NCI-H2029 (cell line): Measurements from ENCODE around the gene LARGE1.

Source experiments
- DNase-seq: peaks from one replicate; lab custom pipeline; 2025; lab: John Stamatoyannopoulos, UW

The LARGE1 gene

DNA sequence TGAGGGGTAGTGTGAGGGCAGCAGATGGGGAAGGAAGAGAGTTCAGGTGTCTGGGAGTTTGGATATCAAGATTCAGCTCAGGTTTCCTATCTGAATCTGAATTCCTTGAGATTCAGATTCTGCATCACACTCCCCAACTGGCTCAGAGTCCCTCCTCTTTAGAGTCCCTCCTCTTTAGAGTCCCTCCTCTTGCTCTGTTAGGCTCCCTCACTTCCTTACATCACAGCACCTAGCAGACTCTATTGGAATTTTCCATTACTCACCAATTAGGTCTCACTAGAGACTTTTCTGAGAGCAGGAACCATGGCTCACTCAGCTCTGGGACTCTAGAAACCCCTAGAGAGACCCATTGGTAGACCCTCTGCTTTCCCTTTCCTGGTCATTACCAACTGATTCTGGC lies 558.7 kb downstream of the LARGE1 start:
- no peak for DNase-seq

DNA sequence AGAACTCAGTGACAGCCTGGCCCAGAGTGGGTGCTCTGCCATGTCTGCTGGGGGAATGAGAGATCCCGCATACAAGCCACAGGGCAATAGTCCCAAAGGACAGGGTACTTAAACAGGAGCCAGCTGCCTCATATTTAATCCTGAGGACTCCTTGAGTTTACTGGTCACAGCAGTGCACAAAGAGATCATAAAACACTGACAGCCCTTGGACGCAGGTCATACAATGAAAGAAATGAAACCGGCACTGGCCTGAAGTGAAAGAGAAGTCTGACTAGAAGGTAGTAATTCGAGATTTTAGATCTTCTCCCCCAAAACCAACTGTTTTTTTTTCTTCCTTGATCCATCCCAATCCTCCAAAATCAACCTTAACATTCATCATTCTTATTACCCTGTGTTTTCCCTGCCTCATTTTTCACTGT lies 562.3 kb downstream of the LARGE1 start:
- peak; percentile 10 for DNase-seq

- no peak for DNase-seq
Observed at GRCh38 chr22:33354928-33355327, 565.3 kb downstream of the LARGE1 start.

DNA sequence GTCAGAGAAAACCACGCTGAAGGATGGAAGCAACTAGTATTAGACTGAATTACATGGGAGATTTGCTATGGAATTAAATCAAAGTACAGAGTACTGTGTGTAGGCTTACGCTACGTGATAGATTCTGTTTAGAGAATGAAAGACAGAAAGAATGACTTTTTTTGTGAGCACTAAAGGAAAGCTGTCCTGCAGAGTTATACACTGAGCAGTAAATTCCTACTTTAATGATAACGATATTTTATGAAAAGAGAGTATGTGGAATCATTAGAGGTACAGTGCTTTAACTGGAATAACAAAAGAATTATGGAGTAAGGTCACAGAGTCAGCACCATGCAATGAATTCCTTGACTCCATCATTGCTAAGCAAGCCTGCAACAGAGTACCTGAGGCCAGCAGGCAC lies 566.8 kb downstream of the LARGE1 start:
- no peak for DNase-seq

GRCh38 chr22:33352768-33353167 lies 567.5 kb downstream of the LARGE1 start:
- DNase-seq, result no peak

DNA sequence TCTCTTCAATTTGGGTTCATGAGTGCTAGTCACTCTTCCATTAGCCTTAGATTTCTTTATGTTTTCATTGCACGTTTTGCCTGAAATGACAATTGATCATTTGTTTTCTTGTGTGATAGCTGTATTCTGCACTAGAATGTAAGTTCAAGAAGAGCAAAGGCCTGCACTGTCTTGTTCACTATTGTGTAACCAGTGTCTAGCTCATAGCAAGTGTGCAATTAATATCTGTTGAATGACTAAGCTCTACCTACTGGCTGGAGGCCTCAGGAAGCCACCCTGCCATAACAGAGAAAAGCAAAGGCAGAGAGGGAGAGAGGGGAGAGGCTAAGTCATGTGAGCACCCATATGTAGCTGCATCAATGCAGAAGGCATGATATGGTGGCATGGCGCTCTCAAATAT lies 569.3 kb downstream of the LARGE1 start:
- DNase-seq, result no peak

GRCh38 chr22:33350491-33350890 lies 569.8 kb downstream of the LARGE1 start:
- no peak for DNase-seq

GRCh38 chr22:33347002-33347401 lies 573.3 kb downstream of the LARGE1 start:
- no peak for DNase-seq

GRCh38 chr22:33341611-33342010 lies 578.7 kb downstream of the LARGE1 start:
- no peak for DNase-seq

DNA sequence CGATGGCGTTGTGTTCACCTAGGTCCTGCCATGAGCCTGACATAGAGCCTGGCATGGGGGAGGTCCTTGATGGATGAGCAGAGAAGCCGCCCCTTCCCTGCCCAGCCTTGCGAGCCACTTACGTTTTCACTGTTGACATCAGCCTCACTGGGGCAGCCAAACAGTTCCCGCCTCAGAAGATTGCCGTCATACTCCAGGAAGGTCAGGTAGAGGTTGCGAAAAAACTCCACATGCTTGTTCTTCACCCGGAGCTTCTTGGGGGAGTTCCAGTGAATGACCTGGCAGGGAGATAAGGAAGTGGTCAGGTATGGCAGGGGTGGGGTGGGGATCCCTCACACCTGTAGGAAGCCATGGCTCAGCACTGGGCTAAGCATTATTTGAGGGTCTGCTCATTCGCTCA lies 582.8 kb downstream of the LARGE1 start:
- no peak for DNase-seq

GRCh38 chr22:33335611-33336279 lies 584.5 kb downstream of the LARGE1 start:
- DNase-seq, result no peak

GRCh38 chr22:33332538-33332937 lies 587.7 kb downstream of the LARGE1 start:
- peak; percentile 65 for DNase-seq

GRCh38 chr22:33331017-33331416 lies 589.3 kb downstream of the LARGE1 start:
- DNase-seq, result no peak

GRCh38 chr22:33330534-33330933 lies 589.7 kb downstream of the LARGE1 start:
- no peak for DNase-seq

DNA sequence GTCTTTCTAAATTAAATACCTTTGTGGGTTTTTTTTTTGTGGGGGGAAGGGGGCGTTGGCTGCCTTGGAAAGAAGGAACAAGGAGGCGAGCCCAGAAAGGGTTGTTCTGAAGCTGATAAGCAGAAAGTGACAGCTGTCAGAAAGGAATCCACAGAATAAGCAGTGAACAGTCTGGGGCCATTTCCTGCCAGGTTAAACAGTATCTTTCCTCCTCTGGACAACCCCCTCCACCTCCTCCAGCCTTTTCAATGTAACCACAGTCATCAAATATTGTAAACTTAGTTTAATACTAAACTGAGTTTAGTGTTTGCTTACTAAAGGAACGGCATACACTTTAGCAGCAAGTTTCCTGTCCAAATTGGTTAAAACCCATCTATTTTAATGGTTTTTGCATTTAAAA lies 590.9 kb downstream of the LARGE1 start:
- no peak for DNase-seq

DNA sequence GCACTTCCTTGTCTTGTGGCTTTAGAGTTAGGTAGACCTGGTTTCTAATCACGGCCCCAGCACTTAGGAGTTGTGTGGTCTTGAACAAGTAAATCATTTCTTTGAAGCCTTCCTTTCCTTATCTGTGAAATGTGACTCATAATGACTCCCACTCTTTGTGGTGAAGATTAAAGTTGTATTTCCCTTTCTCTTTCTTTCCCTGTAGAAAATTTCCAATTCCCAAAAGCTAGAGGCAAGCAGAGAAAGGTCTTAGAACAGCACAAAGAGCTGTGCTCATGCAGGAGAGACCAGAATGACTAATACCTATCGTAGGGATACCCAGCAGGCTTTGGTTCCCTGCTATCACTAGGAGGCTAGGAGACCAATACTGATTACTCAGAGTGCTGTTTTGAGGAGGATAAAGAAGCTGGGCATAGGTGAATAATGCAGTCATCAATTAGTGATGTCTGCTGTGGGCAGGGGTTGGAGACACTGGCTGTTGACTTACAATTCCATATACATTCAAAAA lies 591.4 kb downstream of the LARGE1 start:
- DNase-seq, result no peak

GRCh38 chr22:33327348-33327860 lies 592.9 kb downstream of the LARGE1 start:
- DNase-seq, result no peak

DNA sequence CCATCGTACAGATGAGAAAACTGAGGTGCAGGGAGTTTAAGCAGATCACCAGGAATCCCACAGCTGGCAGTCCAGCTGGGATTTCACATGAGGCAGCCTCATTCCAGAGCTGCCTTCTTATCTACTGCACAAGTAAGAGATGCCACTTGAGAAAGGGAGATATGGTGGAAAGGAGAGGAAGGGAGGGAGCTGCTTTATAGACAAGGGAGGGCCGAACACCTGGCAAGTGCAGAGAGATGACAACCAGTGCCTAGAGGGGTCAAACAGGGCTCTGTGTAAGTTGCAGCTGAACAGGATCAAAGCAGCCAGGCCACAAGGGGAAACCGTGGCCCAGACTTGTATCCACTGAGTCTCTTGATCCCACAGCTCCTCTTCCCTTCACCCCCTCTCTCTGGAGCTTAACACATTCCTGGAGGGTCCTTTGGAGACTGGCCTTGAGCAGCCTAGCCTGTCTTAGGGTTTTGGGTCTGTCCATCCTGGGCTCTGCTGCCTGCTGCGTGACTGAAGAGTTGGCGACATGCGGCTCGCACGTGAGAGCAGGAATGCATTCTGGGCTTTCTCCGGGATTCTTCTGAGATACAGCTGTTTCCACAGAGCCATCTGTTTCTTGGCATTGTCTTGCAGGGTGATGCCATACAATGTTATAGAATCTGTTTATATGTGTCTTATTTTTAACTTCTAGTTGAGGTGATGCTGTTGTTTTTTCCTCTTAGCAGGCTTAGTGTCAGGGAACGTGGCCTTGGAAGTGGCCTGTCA lies 593.6 kb downstream of the LARGE1 start:
- no peak for DNase-seq

DNA sequence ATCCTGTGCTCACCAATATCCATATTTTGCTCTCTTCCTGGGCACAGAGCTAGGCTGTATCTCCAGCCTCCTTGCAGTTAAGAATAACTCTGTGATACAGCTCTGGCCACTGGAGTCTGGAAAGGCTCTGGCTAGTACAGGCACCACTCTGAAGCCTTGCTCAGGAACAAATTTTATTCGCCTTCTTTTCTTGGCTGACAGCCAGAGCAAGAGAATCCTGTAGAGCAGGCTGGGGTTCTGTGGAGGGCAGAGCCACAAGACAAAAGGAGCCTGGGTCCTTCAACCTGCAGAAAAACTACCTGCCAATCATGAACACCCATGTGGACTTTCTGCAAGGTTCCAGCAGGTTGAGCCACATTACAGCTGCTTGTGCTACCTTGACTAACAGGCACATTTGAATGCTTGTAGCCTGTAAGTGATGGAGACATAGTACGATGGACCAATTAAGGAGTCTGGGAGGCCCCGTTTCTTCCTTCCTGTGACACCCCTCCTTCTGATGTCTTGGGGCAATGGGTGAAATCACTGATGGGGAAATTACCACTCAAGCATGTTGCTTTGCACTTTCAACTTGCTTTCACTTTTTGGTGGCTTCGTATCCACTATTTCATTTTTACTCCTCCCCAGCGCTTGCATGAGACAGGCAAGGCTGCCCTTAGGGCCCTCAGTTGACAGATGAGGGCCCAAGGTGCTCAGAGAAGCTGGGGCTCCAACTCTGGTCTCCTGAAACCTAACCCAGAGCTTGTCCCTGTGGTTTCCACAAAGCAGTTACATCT lies 594.9 kb downstream of the LARGE1 start:
- peak; percentile 32 for DNase-seq

GRCh38 chr22:33324228-33324627 lies 596.0 kb downstream of the LARGE1 start:
- DNase-seq, result no peak

- DNase-seq, result no peak
Observed at GRCh38 chr22:33321466-33321865, 598.8 kb downstream of the LARGE1 start.

DNA sequence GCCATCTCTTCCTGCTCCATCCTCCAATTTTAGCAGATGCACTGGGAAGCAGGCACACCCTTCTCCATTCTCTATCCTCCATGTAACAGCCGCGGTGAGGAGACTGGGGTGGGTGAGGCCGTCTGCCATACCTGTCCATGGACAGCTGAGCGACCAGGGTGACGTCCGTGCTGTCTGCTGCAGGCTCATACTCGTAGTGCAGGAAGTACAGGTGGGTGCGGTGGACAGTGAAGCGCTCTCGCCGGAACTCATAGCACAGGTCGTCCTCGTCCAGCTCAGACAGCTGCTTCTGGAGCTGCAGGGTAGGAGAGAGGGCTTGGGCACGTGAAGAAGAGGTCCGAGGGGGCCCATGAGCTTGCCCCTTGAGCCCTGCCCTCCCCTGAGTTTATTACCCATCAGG lies 604.3 kb downstream of the LARGE1 start:
- DNase-seq, result no peak

DNA sequence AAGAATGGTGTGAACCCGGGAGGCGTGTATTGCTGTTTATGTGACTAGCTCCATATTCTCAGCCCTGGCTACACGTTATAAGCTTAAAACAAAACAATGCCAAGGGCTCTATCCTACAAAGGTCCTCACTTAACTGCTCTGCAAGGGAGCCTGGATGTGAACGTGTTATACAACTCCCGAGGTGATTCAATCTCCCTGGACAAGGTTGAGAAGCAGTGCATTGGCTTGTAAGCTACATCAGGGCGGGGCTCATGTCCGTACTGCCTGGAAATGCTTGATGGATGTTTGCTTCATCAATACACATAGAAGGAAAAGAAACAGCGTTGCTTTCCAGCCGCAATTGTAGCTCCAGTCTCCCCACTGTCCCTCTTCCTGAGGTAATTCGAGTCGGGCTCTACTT lies 605.2 kb downstream of the LARGE1 start:
- DNase-seq, result no peak
